CD4-positive, alpha-beta T cell treated with Interleukin-4 for 4 hours (primary cell): Measurements from ENCODE around the gene CRIP2.
A peak's percentile ranks its signal among the peaks of the same experiment; 100 is the strongest.

Experiments
- DNase-seq: peaks from one replicate; pipeline ENCODE4 v3.0.0-alpha.2; 2020

CRIP2 gene

GRCh38 chr14:105465209-105466031 is 9.2 kb upstream of the CRIP2 start:
- no peak for DNase-seq

DNA sequence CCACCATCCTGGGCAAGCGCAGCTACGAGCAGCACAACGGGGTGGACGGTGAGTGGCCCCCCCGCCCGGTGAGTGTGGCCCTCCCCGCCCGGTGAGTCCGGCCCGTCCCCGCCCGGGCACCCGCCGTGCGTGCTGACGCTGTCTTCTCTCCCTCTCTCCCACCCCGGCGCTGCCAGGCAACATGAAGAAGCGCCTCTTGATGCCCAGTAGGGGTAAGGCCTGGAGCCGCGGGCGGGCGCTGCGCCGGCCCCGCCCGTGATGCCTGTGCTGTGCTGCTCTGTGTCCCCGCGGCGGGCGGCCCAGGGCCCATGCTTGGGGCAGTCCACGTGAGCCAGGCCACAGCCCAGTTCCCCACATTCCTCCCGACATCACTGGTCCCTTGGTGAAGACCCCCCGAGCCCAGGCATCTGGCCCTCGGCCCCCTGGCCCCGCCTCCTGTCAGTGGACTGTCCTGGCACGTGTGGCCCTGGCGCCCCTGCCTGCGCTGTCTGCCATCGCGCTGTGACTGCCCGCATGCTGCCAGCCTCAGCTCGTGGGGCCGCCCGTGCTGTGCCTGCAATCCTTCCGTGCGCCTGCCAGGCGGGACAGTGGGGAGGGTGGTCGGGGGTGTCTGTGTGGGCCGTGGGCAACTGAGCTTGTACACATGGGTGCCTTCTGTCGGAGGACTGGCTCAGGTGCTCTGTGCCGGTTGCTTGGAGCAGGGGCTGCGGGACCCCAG is 7.9 kb upstream of the CRIP2 start:
- DNase-seq, result no peak

DNA sequence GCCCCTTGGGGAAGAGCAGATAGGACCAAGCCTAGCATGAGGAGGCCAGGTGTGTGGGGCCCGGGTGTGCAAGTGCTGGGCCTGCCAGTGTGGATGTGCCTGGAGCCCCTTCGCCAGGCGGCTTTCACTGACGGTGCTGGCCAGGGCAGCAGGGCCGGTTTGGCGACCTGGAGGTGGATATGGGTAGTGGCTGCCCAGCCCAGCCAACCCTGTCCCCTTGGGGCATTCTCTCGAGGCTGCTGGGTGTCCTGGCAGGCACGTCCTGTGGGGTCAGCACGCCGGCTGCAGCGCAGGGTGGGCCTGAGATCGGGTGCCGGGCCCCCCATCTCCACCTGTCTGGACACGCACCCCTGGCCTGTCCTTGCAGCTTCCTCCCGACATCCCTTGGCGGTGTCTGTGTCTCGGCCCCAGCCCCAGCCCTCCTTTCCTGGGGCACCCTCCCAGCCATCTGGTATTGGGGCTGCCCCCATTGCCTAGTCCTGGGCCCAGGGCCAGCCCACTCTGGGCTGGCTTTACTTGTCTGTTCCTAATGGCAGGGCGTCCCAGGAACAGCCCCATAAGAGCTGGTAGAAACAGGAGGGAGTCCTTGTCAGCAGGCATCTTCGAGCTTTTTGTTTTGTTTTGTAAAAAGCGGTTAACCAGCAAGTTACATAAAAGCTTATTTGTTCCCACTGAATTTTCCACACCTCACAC is 7.2 kb upstream of the CRIP2 start:
- no peak for DNase-seq

DNA sequence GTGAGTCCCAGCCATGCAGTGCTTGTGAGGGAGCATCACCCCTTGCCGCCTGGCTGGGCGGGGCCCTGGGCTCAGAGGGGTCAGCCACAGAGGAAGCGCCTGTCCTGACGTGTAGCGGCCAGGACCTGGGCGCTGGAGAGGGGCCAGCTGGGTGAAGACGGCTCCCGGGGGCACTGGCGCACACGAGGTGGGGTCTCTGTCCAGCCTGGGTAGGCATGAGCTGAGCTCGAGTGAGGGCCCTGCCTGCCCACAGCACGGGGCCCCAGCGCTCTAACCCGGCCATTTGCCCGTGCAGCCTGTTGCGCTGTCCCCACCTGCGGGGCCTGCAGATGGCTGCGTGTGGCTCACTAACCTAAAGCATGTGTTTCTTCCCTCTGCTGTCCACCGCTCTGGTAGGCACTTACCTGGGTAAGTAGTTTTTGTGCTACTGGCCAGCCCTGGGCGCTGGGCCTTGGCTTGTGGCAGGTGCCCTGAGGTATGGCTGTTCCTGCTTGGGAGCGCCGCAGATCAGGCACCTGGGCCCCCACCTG is 6.6 kb upstream of the CRIP2 start:
- DNase-seq, result no peak

DNA sequence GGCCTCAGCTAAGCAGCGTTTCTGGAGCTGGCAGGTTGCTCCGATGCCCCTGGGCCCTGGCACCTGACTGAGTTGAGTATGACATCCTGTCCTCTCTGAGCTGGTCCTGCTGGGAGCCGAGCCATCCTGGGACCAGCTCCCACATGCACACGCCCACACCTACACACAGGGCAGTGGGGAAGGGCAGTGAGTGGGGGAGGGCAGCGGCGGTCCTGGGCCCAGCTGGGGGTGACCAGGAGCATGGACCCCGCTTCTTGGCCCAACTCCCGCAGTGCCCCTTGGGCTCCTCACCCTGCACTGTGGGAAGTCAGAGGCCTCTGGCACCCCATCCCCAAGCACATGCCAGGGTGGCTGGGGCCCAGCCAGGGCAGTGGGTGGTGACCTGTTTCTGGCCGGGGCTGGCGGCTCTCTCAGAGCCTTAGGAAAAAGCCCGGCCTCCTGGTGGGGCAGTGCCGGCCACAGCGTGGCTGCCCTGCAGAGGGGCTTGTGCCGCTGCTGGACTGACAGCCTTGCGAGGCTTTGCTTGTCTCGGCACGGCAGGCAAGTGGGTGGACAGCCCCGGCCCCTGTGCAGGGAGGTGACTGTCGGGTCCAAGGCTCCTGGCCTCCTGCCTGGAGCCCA is 5.9 kb upstream of the CRIP2 start:
- DNase-seq, result no peak

- no peak for DNase-seq
These were observed 4.9 kb upstream of the CRIP2 start for GRCh38 chr14:105469456-105470349.

GRCh38 chr14:105470350-105471296 is 4.0 kb upstream of the CRIP2 start:
- no peak for DNase-seq

DNA sequence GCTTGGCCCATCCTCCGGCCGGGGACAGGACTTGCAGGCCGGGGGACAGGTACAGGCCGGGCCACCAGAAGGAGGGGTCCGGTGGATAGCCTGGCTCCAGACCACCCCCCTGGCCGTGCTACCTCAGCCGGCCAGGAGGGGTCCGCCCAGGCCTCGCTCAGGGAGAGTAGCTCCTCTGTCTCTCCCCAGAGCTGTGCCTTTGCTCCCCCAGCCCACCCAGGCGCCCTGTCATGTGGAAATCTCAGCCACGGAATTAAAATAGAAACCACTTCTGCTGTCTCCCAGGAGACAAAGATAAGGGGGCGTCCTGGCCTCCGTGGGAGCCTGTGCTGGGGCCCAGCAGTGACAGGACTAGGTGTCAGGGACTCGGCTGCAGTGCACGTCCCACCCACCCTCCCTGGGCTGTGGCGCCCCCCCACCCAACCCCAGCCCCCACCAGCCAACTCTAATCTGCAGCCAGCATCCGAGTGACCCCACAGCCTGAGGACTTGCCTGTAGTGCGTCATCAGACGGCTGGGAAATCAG is 3.3 kb upstream of the CRIP2 start:
- no peak for DNase-seq

DNA sequence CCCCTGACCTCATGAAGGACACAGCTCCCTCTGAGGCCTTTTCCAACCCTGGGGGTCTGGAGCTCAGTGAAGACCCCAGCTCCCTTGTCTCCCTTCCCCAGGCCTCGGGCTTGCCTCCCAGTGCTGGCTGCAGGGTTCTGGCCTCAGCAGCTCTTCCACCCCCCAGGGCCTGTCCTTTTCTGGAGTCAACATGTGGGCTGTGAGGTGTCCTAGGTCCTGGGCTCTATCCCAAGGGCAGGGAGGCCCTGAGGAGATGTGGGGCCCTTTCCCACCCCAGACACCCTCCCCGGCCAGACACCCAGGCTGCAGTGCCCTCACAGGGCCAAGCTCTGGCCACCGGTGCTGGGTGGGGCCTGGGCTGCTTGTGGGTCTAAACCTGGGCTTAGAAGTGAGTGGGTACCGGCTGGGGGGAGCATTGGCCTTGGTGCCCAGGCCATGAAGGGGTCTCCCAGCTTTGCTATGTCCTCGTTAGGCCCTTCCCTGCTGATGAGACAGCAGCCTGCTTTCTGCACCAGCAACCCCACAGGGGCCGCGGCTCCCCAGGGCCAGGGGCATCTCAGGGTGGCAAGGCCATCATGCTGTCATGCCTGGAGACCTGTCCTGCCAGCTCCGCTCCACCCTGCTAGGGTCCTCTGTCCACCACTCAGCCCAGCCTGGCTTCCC is 2.7 kb upstream of the CRIP2 start:
- no peak for DNase-seq

GRCh38 chr14:105472486-105472991 is 2.1 kb upstream of the CRIP2 start:
- DNase-seq, result no peak

GRCh38 chr14:105473033-105473676 is 1.5 kb upstream of the CRIP2 start:
- no peak for DNase-seq

- DNase-seq, result peak; percentile 90
These were observed 741 bp upstream of the CRIP2 start for GRCh38 chr14:105473677-105474482.

GRCh38 chr14:105475269-105476096 is 862 bp downstream of the CRIP2 start:
- DNase-seq, result peak; percentile 30

- no peak for DNase-seq
These were observed 1.6 kb downstream of the CRIP2 start for GRCh38 chr14:105476097-105476830.

DNA sequence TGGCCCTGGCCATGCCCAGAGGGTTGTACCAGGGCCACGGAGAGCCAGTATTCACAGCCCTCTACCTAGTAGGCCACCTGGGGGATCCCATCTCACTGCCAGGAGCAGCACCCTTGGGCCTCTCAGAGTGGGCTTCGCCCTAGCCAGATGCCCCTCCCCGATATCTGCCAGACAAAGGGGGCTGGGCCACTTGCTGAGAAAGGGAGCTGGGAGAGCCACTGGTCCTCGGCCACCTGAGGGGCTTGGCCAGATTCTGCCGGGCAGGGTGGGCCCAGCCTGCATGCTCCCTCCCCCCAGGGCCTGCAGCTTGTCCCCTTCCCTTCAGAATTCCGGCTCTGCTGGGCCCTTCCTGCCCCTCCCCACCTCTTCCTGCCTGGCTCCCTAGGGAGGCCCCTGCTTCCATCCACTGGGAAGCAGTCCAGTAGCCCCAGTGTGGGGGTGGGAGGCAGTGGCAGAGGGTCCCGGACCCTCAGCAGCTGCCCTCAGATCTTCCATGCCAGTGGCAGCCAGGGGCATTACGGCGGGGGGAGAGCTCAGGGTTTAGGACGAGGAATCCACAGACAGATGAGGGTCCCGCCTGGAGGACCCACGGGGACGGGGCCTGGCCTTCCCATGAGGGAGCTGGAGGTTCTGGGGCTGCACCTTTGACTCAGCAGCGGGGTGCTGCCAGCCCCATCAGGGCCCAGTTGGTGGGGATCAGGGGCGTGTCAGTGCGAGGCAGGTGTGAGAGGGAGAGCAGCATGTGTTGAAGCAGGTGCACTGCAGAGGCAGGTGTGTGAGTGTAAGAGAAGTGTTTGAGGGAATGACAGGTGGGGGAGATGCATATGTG is 2.4 kb downstream of the CRIP2 start:
- DNase-seq, result no peak
